ENCODE results near the gene STRN3. TPM values are rescaled to one million over a fixed set of nuclear protein-coding genes. Genes with fewer than 3 reads are reported as not detected.

The STRN3 gene
- polyA plus RNA-seq (2013): 17.1 and 18.4 TPM in 2 replicates

- Histone ChIP-seq H3K18ac (ENCODE audit: low read length) (peak within 1 kb of the TSS; percentile 85), H3K23ac (ENCODE audit: low read length) (no peak within 1 kb of the TSS), H4K91ac (ENCODE audit: low read depth, low read length) (peak within 1 kb of the TSS; percentile 99), H3K79me2 (ENCODE audit: control insufficient read depth, insufficient read depth, low read length, poor library complexity) (peaks cover 15% of the 10 kb centered on the region), H3K4me1 (ENCODE audit: control insufficient read depth in 1 of 2, insufficient read depth in 2 of 2, low read length in 2 of 2) (peaks cover 3% of the 10 kb centered on the region in 2 experiments), H3K9ac (ENCODE audit: low read length) (peak within 1 kb of the TSS; percentile 99), H2BK120ac (ENCODE audit: insufficient read depth, low read length, poor library complexity) (peak within 1 kb of the TSS; percentile 89), H3K4ac (ENCODE audit: low read depth, low read length) (peak within 1 kb of the TSS; percentile 84), H2AK5ac (ENCODE audit: low read length) (peak within 1 kb of the TSS; percentile 80), H4K8ac (ENCODE audit: low read depth, low read length) (peak within 1 kb of the TSS; percentile 89), H2AFZ (ENCODE audit: insufficient read depth, low read length, poor library complexity) (peak within 1 kb of the TSS; percentile 89), H3K27ac (ENCODE audit: low read depth, low read length) (peak within 1 kb of the TSS; percentile 98), H3K36me3 (ENCODE audit: control insufficient read depth in 1 of 2, insufficient read depth in 2 of 2, low read length in 2 of 2) (no peaks in the 10 kb centered on the region), H4K12ac (ENCODE audit: low read depth, low read length) (peak within 1 kb of the TSS; percentile 97), H2BK5ac (ENCODE audit: low read depth, low read length, poor library complexity) (peak within 1 kb of the TSS; percentile 93), H2BK12ac (ENCODE audit: low read length) (peak within 1 kb of the TSS; percentile 7), H3K14ac (ENCODE audit: low read length) (peak within 1 kb of the TSS; percentile 93), H3K4me2 (ENCODE audit: low read length) (peak within 1 kb of the TSS; percentile 80), H3K27me3 (ENCODE audit: insufficient read depth, low read length) (no peaks in the 10 kb centered on the region), H3K9me3 (ENCODE audit: insufficient read depth, low read depth, low read length) (no peaks in the 10 kb centered on the region), H3K79me1 (ENCODE audit: low read length) (peaks cover 19% of the 10 kb centered on the region), H3K4me3 (ENCODE audit: low read depth, low read length) (peak within 1 kb of the TSS; percentile 100)
- WGBS (ENCODE audit: extremely low coverage, insufficient coverage, insufficient read length): no CpG with 5 or more reads among the region's 31 CpGs
- no peak for DNase-seq
Measured at GRCh38 chr14:31026077-31026449, at the start of gene STRN3. STRN3 (minus strand) TSS chr14:31026379; CDS start chr14:31026185, 194 bp downstream.

- Histone ChIP-seq H3K23ac (ENCODE audit: low read length) (no peak overlapping the region), H4K91ac (ENCODE audit: low read depth, low read length) (no peak overlapping the region), H3K79me1 (ENCODE audit: low read length) (peaks cover under 1% of the 10 kb centered on the region), H2BK12ac (ENCODE audit: low read length) (no peak overlapping the region), H3K27ac (ENCODE audit: low read depth, low read length) (no peak overlapping the region), H3K14ac (ENCODE audit: low read length) (no peak overlapping the region), H3K4me3 (ENCODE audit: low read depth, low read length) (no peak overlapping the region), H3K27me3 (ENCODE audit: insufficient read depth, low read length) (no peaks in the 10 kb centered on the region), H2AK5ac (ENCODE audit: low read length) (no peak overlapping the region), H3K18ac (ENCODE audit: low read length) (no peak overlapping the region), H4K8ac (ENCODE audit: low read depth, low read length) (no peak overlapping the region), H3K4me1 (ENCODE audit: control insufficient read depth in 1 of 2, insufficient read depth in 2 of 2, low read length in 2 of 2) (peaks cover 2 to 3% of the 10 kb centered on the region in 2 experiments), H2BK5ac (ENCODE audit: low read depth, low read length, poor library complexity) (no peak overlapping the region), H3K4me2 (ENCODE audit: low read length) (no peak overlapping the region), H4K12ac (ENCODE audit: low read depth, low read length) (no peak overlapping the region), H3K4ac (ENCODE audit: low read depth, low read length) (no peak overlapping the region), H2AFZ (ENCODE audit: insufficient read depth, low read length, poor library complexity) (no peak overlapping the region), H3K9ac (ENCODE audit: low read length) (no peak overlapping the region), H2BK120ac (ENCODE audit: insufficient read depth, low read length, poor library complexity) (no peak overlapping the region), H3K36me3 (ENCODE audit: control insufficient read depth in 1 of 2, insufficient read depth in 2 of 2, low read length in 2 of 2) (no peaks in the 10 kb centered on the region), H3K9me3 (ENCODE audit: insufficient read depth, low read depth, low read length) (no peaks in the 10 kb centered on the region), H3K79me2 (ENCODE audit: control insufficient read depth, insufficient read depth, low read length, poor library complexity) (no peaks in the 10 kb centered on the region)
- no peak for DNase-seq
- WGBS (ENCODE audit: extremely low coverage, insufficient coverage, insufficient read length): no CpG with 5 or more reads among the region's 2 CpGs
Measured at GRCh38 chr14:31075144-31075543, 49.0 kb upstream of the STRN3 start.

DNA sequence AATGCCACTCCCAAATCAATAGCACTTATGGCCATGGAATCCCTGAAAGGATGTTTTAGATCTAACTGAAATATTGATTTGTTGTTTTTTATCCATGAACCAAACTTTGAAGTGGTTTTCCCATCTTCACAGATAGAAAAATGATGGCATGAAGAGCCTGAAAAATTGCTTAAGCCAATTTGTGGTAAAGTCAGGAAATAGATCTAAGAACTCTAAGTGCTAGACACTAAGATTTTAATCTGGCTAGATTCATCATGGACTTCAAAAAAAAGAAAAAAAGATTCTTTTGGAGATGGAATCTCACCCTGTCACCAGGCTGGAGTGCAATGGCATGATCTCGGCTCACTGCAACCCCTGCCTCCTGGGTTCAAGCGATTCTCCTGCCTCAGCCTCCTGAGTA lies 45.0 kb upstream of the STRN3 start:
- Histone ChIP-seq H3K18ac (ENCODE audit: low read length) (no peak overlapping the region), H3K79me2 (ENCODE audit: control insufficient read depth, insufficient read depth, low read length, poor library complexity) (no peaks in the 10 kb centered on the region), H3K27ac (ENCODE audit: low read depth, low read length) (no peak overlapping the region)

DNA sequence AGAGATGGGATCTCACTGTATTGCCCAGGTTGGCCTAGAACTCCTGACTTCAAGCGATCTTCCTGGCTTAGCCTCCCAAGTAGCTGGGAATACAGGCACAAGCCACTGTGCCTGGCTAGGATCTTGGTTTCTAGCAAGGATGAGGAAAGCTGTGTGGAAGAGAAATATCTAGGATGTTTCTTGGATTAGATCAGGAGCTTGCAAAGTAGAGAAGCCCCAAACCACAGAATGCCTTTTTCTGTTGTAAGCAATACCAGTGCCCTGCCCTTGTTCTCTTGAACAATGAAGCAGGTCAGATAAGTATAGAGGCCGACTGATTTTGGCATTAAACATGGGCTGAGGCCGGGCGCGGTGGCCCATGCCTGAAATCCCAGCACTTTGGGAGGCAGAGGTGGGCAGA lies 44.3 kb upstream of the STRN3 start:
- H3K79me2 ChIP-seq (ENCODE audit: control insufficient read depth, insufficient read depth, low read length, poor library complexity): no peaks in the 10 kb centered on the region

More for the DNA sequence above, 45.0 kb upstream of the STRN3 start:
- H2AK5ac ChIP-seq (ENCODE audit: low read length): no peak overlapping the region
- H4K91ac ChIP-seq (ENCODE audit: low read depth, low read length): no peak overlapping the region
- no peak overlapping the region for H3K4ac ChIP-seq (ENCODE audit: low read depth, low read length)
- no peak overlapping the region for H3K9ac ChIP-seq (ENCODE audit: low read length)
- H3K4me3 ChIP-seq (ENCODE audit: low read depth, low read length): no peak overlapping the region
- H3K36me3 ChIP-seq (ENCODE audit: control insufficient read depth in 1 of 2, insufficient read depth in 2 of 2, low read length in 2 of 2): no peaks in the 10 kb centered on the region
- H3K14ac ChIP-seq (ENCODE audit: low read length): no peak overlapping the region
- no peak overlapping the region for H2BK120ac ChIP-seq (ENCODE audit: insufficient read depth, low read length, poor library complexity)
- no peaks in the 10 kb centered on the region for H3K27me3 ChIP-seq (ENCODE audit: insufficient read depth, low read length)
- no peak overlapping the region for H4K8ac ChIP-seq (ENCODE audit: low read depth, low read length)
- no peak overlapping the region for H3K23ac ChIP-seq (ENCODE audit: low read length)
- no peak overlapping the region for H2BK5ac ChIP-seq (ENCODE audit: low read depth, low read length, poor library complexity)
- no peak overlapping the region for H2AFZ ChIP-seq (ENCODE audit: insufficient read depth, low read length, poor library complexity)
- no peaks in the 10 kb centered on the region for H3K9me3 ChIP-seq (ENCODE audit: insufficient read depth, low read depth, low read length)
- no CpG with 5 or more reads among the region's 2 CpGs for WGBS (ENCODE audit: extremely low coverage, insufficient coverage, insufficient read length)
- H3K4me1 ChIP-seq (ENCODE audit: control insufficient read depth in 1 of 2, insufficient read depth in 2 of 2, low read length in 2 of 2): peaks cover 3% of the 10 kb centered on the region in 2 experiments
- peak in 1 of 2 donors; percentile 35 for DNase-seq
- no peak overlapping the region for H4K12ac ChIP-seq (ENCODE audit: low read depth, low read length)
- no peak overlapping the region for H3K4me2 ChIP-seq (ENCODE audit: low read length)
- H3K79me1 ChIP-seq (ENCODE audit: low read length): peaks cover 2% of the 10 kb centered on the region
- H2BK12ac ChIP-seq (ENCODE audit: low read length): no peak overlapping the region

More for the DNA sequence above, 44.3 kb upstream of the STRN3 start:
- no CpG with 5 or more reads among the region's 5 CpGs for WGBS (ENCODE audit: extremely low coverage, insufficient coverage, insufficient read length)
- Histone ChIP-seq H3K4me3 (ENCODE audit: low read depth, low read length) (no peak overlapping the region), H2BK12ac (ENCODE audit: low read length) (no peak overlapping the region), H3K14ac (ENCODE audit: low read length) (no peak overlapping the region), H3K27me3 (ENCODE audit: insufficient read depth, low read length) (no peaks in the 10 kb centered on the region), H2AK5ac (ENCODE audit: low read length) (no peak overlapping the region), H3K27ac (ENCODE audit: low read depth, low read length) (no peak overlapping the region), H4K8ac (ENCODE audit: low read depth, low read length) (no peak overlapping the region), H3K4ac (ENCODE audit: low read depth, low read length) (no peak overlapping the region), H3K4me1 (ENCODE audit: control insufficient read depth in 1 of 2, insufficient read depth in 2 of 2, low read length in 2 of 2) (peaks cover 3% of the 10 kb centered on the region in 2 experiments), H3K23ac (ENCODE audit: low read length) (no peak overlapping the region), H4K91ac (ENCODE audit: low read depth, low read length) (no peak overlapping the region), H3K36me3 (ENCODE audit: control insufficient read depth in 1 of 2, insufficient read depth in 2 of 2, low read length in 2 of 2) (no peaks in the 10 kb centered on the region), H2BK5ac (ENCODE audit: low read depth, low read length, poor library complexity) (no peak overlapping the region), H3K9ac (ENCODE audit: low read length) (no peak overlapping the region), H3K4me2 (ENCODE audit: low read length) (no peak overlapping the region), H3K79me1 (ENCODE audit: low read length) (peaks cover 2% of the 10 kb centered on the region), H3K9me3 (ENCODE audit: insufficient read depth, low read depth, low read length) (no peaks in the 10 kb centered on the region), H2BK120ac (ENCODE audit: insufficient read depth, low read length, poor library complexity) (no peak overlapping the region), H2AFZ (ENCODE audit: insufficient read depth, low read length, poor library complexity) (no peak overlapping the region), H3K18ac (ENCODE audit: low read length) (no peak overlapping the region), H4K12ac (ENCODE audit: low read depth, low read length) (no peak overlapping the region)
- peak; percentile 71 to 93 for DNase-seq

Measured in trophoblast cell (in vitro differentiated cells and primary cell).